ENCODE data around the gene GRIN1. TPM values are rescaled to one million over a fixed set of nuclear protein-coding genes. Genes with fewer than 3 reads are reported as not detected.

Gene GRIN1
- total and polyA plus RNA-seq, 10 of the 15 experiments (the other 5 are each of a cell fraction or from before 2014, with no cell fraction given), result 0.05 to 0.10 (median 0.06) TPM; not detected in 6

DNA sequence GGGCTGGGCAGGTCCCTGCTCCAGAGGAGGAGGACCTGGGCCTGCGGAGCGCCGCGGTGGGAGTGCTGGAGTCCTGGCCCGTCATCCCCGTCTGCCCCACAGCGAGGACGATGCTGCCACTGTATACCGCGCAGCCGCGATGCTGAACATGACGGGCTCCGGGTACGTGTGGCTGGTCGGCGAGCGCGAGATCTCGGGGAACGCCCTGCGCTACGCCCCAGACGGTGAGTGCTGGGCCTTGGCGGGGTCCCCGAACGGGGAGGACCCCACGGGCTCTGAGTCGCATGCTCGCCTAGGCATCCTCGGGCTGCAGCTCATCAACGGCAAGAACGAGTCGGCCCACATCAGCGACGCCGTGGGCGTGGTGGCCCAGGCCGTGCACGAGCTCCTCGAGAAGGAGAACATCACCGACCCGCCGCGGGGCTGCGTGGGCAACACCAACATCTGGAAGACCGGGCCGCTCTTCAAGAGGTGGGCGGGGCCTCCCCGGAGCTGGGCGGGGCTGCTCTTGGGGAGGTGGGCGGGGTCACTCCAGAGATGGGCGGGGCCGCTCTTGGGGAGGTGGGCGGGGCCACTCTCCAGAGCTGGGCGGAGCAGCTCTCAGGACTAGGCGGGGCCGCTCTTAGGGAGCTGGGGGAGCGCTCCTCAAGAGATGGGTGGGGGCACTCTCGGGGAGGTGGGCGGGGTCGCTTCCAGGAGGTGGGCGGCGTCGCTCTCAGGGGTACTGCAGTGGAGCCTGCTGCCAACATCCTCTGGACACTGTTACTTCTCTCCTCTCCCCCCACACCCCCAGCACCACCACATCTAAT, 17.8 kb downstream of the GRIN1 start:
- H3K27me3 ChIP-seq (replicated peaks in 1 of 2; ENCODE audit: control insufficient read depth in 2 of 2, insufficient read depth in 2 of 2, low read length in 1 of 2), result no peaks in the 10 kb centered on the region
- no peak for DNase-seq (ENCODE audit: low read depth, low spot score)
- no peak for FAIRE-seq
- H3K36me3 ChIP-seq (ENCODE audit: control insufficient read depth in 2 of 2, insufficient read depth in 2 of 2, low read length in 1 of 2), result no peaks in the 10 kb centered on the region
- WGBS (ENCODE audit: insufficient coverage, insufficient replicate concordance, low lambda C conversion rate, missing lambda C conversion rate), result under 1% methylated on average over 60 of the region's 65 CpGs
- no peaks in the 10 kb centered on the region for H3K79me2 ChIP-seq (ENCODE audit: control insufficient read depth, insufficient read depth, low read length)
- H2AFZ ChIP-seq (ENCODE audit: control insufficient read depth, low read depth, low read length), result peak overlapping the region; percentile 50
- no peak overlapping the region for H3K27ac ChIP-seq (ENCODE audit: control insufficient read depth, insufficient read depth)
- POLR2A ChIA-PET, result interaction anchor here (0.5 to 3.7 kb wide), 13 partner anchors 13 to 124 kb away, joined by 3 to 37 read pairs (median 6); partner anchors contain the start of genes LRRC26, RNF208, RNF224 and TUBB4B
- no peaks in the 10 kb centered on the region; the same call in 1 of the 3 replicates for H3K9me3 ChIP-seq (replicated peaks; ENCODE audit: control insufficient read depth, insufficient read depth, low read length)
- H3K4me3 ChIP-seq, result peak overlapping the region; percentile 39; the same call in 1 of the 2 replicates
- no peak overlapping the region for H3K9ac ChIP-seq (ENCODE audit: control insufficient read depth, insufficient read depth, low read length)
- intact Hi-C loops (cut with micrococcal nuclease; ENCODE audit: unreplicated experiment) (no loop called here), in situ Hi-C loops (cut with MboI) (no loop called here)
- SMC1A ChIA-PET (ENCODE audit: uncharacterized antibody, unreplicated experiment), result interaction anchor here (0.8 to 1.6 kb wide), 5 partner anchors 27 to 121 kb away, joined by 3 to 5 read pairs (median 3); partner anchors contain the start of genes ANAPC2, SSNA1 and TOR4A
- H3K4me2 ChIP-seq (ENCODE audit: control insufficient read depth, insufficient read depth), result peak overlapping the region; percentile 70
- ATAC-seq, result peak; percentile 73
- H4K20me1 ChIP-seq (ENCODE audit: control insufficient read depth, insufficient read depth), result no peaks in the 10 kb centered on the region
- CTCF ChIA-PET, result interaction anchor here (0.7 to 1.3 kb wide), 3 partner anchors 46 to 80 kb away, joined by 3 to 4 read pairs (median 4); partner anchors contain the start of gene MAN1B1
- RAD21 ChIA-PET (ENCODE audit: unreplicated experiment), result interaction anchor here (0.5 to 1.5 kb wide), 6 partner anchors 10 to 121 kb away, joined by 3 to 5 read pairs (median 4); partner anchors contain the start of genes TOR4A and TPRN
- peaks cover 31% of the 10 kb centered on the region for H3K4me1 ChIP-seq (ENCODE audit: control insufficient read depth, insufficient read depth, low read length)
- BruUV-seq (replicated peaks), result TSS peak; percentile 73
- TF ChIP-seq LARP7 (IDR thresholded peaks at IDR 0.05) (peak; percentile 48; the same call in 1 of the 2 replicates), RBBP5 (conservative IDR thresholded peaks at IDR 0.05) (no peak), NRF1 (conservative IDR thresholded peaks at IDR 0.05; ENCODE audit: low read depth, low read length) (no peak), MEF2B (IDR thresholded peaks at IDR 0.05; ENCODE audit: partially characterized antibody, poor library complexity, severe bottlenecking) (no peak), MTA2 (IDR thresholded peaks at IDR 0.05; ENCODE audit: low read depth) (no peak), TAF1 (IDR thresholded peaks at IDR 0.05; ENCODE audit: borderline replicate concordance, low read depth, low read length) (no peak), CBFB (IDR thresholded peaks at IDR 0.05; ENCODE audit: low read depth) (no peak), RFX5 (IDR thresholded peaks at IDR 0.05; ENCODE audit: low read depth, low read length) (no peak), JUNB (IDR thresholded peaks at IDR 0.05) (no peak), TARDBP (IDR thresholded peaks at IDR 0.05; ENCODE audit: borderline replicate concordance) (no peak), IKZF1 (conservative IDR thresholded peaks at IDR 0.05) (peak; percentile 29; the same call in 1 of the 2 replicates), EGR1 (IDR thresholded peaks at IDR 0.05; ENCODE audit: borderline replicate concordance in 1 of 2, low read depth in 2 of 2, low read length in 2 of 2) (peak in 1 of 2 experiments; percentile 45; a peak in 1 of 3 replicates), POLR2AphosphoS5 (IDR thresholded peaks at IDR 0.05; ENCODE audit: low read length) (no peak), POLR2AphosphoS2 (IDR thresholded peaks at IDR 0.05; ENCODE audit: low read depth, low read length) (no peak), GATAD2B (conservative IDR thresholded peaks at IDR 0.05; ENCODE audit: low read depth) (peak; percentile 69; the same call in 1 of the 2 replicates), MYC (IDR thresholded peaks at IDR 0.05; ENCODE audit: insufficient read depth, insufficient read length, insufficient replicate concordance, low read length, severe bottlenecking) (no peak), RB1 (IDR thresholded peaks at IDR 0.05; ENCODE audit: borderline replicate concordance) (no peak), ZBED1 (IDR thresholded peaks at IDR 0.05; ENCODE audit: borderline replicate concordance) (no peak), SP1 (IDR thresholded peaks at IDR 0.05; ENCODE audit: low read depth, low read length) (peak; percentile 16), SMC3 (IDR thresholded peaks at IDR 0.05; ENCODE audit: borderline replicate concordance, low read length) (no peak), BHLHE40 (IDR thresholded peaks at IDR 0.05; ENCODE audit: borderline replicate concordance in 1 of 2, low read depth in 2 of 2, low read length in 1 of 2) (peak in 1 of 2 experiments; percentile 57; a peak in 1 of 4 replicates)
- TF ChIP-seq, protein P1, sequence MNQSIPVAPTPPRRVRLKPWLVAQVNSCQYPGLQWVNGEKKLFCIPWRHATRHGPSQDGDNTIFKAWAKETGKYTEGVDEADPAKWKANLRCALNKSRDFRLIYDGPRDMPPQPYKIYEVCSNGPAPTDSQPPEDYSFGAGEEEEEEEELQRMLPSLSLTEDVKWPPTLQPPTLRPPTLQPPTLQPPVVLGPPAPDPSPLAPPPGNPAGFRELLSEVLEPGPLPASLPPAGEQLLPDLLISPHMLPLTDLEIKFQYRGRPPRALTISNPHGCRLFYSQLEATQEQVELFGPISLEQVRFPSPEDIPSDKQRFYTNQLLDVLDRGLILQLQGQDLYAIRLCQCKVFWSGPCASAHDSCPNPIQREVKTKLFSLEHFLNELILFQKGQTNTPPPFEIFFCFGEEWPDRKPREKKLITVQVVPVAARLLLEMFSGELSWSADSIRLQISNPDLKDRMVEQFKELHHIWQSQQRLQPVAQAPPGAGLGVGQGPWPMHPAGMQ (IDR thresholded peaks at IDR 0.05; ENCODE audit: borderline replicate concordance), result no peak
- TF ChIP-seq, protein P2, sequence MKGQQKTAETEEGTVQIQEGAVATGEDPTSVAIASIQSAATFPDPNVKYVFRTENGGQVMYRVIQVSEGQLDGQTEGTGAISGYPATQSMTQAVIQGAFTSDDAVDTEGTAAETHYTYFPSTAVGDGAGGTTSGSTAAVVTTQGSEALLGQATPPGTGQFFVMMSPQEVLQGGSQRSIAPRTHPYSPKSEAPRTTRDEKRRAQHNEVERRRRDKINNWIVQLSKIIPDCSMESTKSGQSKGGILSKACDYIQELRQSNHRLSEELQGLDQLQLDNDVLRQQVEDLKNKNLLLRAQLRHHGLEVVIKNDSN (IDR thresholded peaks at IDR 0.05; ENCODE audit: borderline replicate concordance, extremely low read length, insufficient read depth, low read depth, low read length), result no peak
